Measurements from ENCODE around the gene TRAP1.

- TF ChIP-seq CTCF (IDR thresholded peaks at IDR 0.05) (no peak), CEBPB (IDR thresholded peaks at IDR 0.05) (no peak), POLR2A (IDR thresholded peaks at IDR 0.05; ENCODE audit: low read length) (no peak), SMC3 (IDR thresholded peaks at IDR 0.05) (no peak), EP300 (IDR thresholded peaks at IDR 0.05) (no peak), EHMT2 (IDR thresholded peaks at IDR 0.05; ENCODE audit: low read depth) (no peak)
- TF ChIP-seq, protein P1, sequence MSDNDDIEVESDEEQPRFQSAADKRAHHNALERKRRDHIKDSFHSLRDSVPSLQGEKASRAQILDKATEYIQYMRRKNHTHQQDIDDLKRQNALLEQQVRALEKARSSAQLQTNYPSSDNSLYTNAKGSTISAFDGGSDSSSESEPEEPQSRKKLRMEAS (IDR thresholded peaks at IDR 0.05): no peak
Observed at GRCh38 chr16:3677994-3678393, 39.3 kb downstream of the TRAP1 start.

All from A549 (cell line).